ENCODE results near the gene CSRP2.

The CSRP2 gene

GRCh38 chr12:76891609-76892008 is 12.8 kb upstream of the CSRP2 start:
- no peak for DNase-seq (ENCODE audit: low spot score)

DNA sequence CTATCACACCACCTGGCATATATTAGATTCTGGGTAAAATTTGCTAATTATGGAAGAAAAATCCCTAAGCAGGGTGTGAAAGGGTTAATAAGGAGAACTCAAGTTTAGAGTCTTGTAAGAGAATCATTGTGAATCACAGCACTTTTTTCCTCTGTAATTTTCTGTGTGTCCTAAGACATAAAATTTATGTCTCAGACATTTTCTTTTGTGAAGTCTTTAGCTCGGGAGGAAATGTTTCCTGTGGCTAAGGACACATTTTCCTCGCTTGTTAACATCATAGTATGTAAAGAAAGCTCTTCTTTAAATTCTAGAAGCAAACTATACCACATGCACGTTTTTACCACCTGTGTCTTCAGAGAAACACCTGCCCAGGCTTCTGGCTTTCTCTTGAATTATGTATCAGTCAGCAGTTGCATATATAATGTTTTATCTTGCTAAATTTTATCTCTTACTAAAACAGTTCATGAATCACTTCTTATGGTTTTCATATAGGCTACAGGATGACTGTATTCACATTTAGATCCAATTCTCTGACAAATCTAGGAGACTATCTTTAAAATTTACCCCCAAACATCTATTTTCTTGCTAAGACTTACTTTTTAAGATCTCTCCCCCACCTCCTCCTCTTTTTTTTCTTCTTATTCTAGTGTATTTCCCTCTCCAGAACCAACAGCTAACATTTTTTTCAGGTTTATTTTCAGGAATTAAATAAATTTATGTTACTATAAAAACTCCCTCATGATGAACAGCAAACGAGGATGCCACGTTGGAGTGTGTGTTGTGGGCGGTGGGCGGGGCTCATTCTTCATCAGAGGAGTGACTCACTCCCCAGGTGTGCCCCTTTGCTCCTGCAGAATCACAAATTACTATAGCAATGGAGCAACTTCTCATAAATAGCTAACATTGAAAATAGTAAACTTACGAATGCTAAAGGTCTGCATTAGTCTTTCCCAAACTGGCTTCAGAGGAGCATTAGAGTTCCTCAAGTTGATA is 11.6 kb upstream of the CSRP2 start:
- no peak for DNase-seq (ENCODE audit: low spot score)

GRCh38 chr12:76888775-76889174 is 10.0 kb upstream of the CSRP2 start:
- DNase-seq (ENCODE audit: low spot score) = no peak

GRCh38 chr12:76883811-76884210 is 5.0 kb upstream of the CSRP2 start:
- no peak for DNase-seq (ENCODE audit: low spot score)

- peak; percentile 69 for DNase-seq (ENCODE audit: low spot score)
These were observed 4.3 kb upstream of the CSRP2 start for GRCh38 chr12:76883151-76883550.

- no peak for DNase-seq (ENCODE audit: low spot score)
These were observed 3.5 kb upstream of the CSRP2 start for GRCh38 chr12:76882367-76882766.

DNA sequence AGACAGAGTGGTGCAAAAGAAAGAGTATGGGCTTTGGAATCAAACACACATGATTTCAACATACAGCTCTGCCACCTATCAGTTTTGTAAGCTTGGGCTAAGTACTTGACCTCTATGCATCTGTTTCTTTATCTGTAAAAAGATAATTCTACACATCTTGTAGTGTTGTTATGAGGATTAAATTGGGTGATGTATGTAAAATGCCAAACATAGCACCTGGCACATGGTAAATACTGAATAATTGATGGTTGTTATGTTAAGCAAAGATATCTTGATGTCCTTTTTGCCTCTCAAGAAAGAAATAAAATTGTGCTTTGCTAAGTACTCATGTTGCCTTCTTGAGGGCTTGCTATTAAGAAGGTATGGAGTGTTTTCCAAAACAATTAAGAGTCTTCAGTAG is 2.3 kb upstream of the CSRP2 start:
- DNase-seq (ENCODE audit: low spot score) = no peak

- no peak for DNase-seq (ENCODE audit: low spot score)
These were observed 1.8 kb upstream of the CSRP2 start for GRCh38 chr12:76880519-76881023.

DNA sequence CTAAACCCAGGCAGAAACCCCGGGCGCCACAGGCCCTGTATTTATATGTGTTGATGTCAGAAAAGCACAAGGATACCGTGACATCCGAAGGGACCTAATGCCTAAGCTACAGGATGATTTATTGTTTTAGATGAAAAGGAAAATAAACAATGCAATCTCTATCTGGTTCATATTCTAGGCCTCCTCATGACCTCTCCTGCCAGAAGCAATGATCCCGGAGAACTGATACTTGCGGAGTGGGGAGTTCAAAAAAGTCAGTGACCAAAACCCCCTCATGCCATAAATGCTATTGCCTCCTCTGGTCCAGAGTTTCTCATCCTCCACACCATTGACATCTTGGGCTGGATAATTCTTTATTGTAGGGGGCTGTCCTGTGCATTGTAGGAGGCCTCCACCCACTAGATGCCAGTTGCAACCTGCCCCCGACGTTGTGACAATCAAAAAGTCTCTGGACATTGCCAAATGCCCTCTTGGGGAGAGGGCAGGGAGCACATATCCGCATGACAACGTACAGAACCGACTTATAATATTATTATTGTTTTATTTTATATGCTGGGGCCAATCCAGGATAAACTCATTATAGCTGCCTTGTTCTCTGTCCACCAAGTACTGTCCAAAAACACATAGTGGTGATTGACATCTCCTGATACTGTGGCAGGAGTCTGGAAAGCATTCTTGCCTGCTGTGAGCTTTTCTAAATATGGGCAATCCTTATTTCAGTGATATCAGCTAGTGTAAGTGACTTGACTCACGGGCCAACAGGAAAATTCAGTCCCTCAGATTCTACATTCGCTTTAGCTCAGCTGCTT is 1.1 kb upstream of the CSRP2 start:
- no peak for DNase-seq (ENCODE audit: low spot score)

- DNase-seq (ENCODE audit: low spot score) = peak; percentile 51
These were observed 520 bp downstream of the CSRP2 start for GRCh38 chr12:76878099-76878898.

DNA sequence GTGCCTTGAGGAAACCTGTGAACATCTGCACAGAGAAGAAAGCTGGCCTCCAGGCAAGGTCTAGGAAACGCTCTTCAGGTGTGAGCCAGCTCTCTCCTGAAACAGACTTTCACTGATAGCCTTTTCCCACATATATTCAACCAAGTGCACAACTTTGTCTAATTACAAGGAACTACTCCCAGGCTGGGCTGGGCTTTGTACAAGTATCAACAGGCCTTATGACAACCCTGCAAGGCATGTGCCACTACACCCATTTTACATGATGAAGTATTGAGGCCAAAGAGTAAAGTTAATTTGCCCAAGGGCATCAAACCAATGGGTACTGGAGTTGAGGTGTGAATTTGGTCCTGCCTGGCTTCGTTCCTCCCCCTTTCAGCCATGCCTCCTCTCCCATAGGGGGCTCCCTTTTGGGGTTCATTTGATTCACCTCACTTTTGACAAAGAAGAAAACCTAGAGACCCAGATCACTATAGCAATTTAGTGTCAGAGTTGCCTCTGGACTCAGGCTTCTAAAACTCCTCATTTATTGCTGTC is 2.1 kb downstream of the CSRP2 start:
- DNase-seq (ENCODE audit: low spot score) = no peak

- DNase-seq (ENCODE audit: low spot score) = no peak
These were observed 4.2 kb downstream of the CSRP2 start for GRCh38 chr12:76874491-76875190.

DNA sequence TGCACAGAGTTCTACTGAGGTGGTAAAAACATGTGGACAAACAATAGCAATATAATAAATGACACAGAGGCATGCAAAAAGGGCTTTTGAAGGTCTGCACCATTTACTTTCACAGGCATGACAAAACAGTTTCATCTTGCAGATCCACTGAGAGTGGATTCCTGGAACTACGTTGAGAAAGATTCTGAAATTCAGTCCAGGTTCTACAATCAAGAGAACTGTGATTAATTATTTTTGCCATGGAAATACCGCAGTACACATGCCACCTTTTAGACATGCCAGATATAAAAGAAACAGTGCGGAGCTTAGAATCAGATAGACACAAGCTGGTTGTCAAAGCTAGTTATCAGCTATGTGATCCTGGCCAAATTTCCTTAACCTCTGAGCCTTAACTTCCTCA is 4.8 kb downstream of the CSRP2 start:
- no peak for DNase-seq (ENCODE audit: low spot score)

DNA sequence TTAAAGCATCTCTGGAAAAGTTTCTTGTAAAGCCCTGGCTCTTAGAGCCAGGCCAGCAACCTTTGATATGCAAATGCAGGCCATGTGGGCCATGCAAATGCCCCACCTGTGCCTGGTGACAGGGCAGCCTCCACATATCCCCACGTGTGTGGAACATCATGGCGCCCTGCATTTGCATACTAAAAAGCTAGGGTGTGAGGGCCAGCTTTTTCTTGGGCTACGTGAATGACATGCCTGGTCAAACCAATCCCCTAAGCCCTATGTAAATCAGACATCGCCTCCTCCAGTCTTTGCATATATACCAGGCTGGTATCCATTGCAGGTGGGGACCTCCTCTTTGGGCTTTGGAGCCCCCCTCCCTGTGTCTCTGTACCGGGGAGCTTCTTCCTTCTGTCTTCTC is 6.4 kb downstream of the CSRP2 start:
- DNase-seq (ENCODE audit: low spot score) = no peak

GRCh38 chr12:76871742-76872141 is 7.1 kb downstream of the CSRP2 start:
- DNase-seq (ENCODE audit: low spot score) = peak; percentile 23

- no peak for DNase-seq (ENCODE audit: low spot score)
These were observed 7.7 kb downstream of the CSRP2 start for GRCh38 chr12:76871082-76871481.

DNA sequence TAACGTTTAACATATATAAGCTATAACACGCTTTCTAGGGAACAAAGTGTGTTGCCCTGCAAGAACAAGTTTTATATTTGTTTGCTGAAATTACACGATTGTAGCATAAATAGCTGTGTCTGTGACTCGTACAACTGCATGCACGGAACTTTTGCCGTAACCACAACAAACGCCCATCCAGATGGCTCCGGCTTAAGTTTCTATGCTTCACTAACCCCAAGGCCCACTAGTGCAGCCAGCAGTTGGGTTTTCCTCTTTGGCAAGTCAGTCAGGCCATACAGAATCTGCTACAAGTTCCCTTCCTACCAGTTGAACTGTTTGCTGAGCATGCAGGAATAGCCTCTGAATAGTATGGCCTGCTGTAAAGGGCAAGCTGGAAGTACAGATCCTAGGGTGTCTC is 12.1 kb downstream of the CSRP2 start:
- DNase-seq (ENCODE audit: low spot score) = peak; percentile 59

- peak; percentile 25 for DNase-seq (ENCODE audit: low spot score)
These were observed 12.7 kb downstream of the CSRP2 start for GRCh38 chr12:76866151-76866567.

- DNase-seq (ENCODE audit: low spot score) = no peak
These were observed 13.9 kb downstream of the CSRP2 start for GRCh38 chr12:76864791-76865400.

- DNase-seq (ENCODE audit: low spot score) = peak; percentile 48
These were observed 15.0 kb downstream of the CSRP2 start for GRCh38 chr12:76863837-76864236.
